ENCODE data around the gene IL21R.

- TF ChIP-seq EZH2 (IDR thresholded peaks at IDR 0.05; ENCODE audit: borderline replicate concordance, insufficient read depth, low read depth, low read length, poor library complexity, severe bottlenecking): no peak
- no peak for TF ChIP-seq CTCF (IDR thresholded peaks at IDR 0.05)
Measured at GRCh38 chr16:27366687-27367460, 35.1 kb upstream of the IL21R start.
